HEK293 (cell line): ENCODE data around the gene IKZF2.

ENCODE experiments used
- CTCF ChIA-PET: fragments of 350-600 bp; formaldehyde crosslinking; extraction: SDS; loops from one replicate; lab custom pipeline; 2021; ENCODE audit warnings: antibody characterized with exemption; lab: Yijun Ruan, JAX
- POLR2A ChIA-PET: fragments of 300-600 bp; formaldehyde crosslinking; extraction: SDS; loops from one replicate; lab custom pipeline; 2020; ENCODE audit warnings: antibody characterized with exemption, inconsistent platforms; lab: Yijun Ruan, JAX
- H3K27ac ChIP-seq: fragments of 200-500 bp; sonication (Bioruptor generic); 2 replicates; pipeline ENCODE4 v1.5.1; 2014; ENCODE audit warnings: low read depth, low read length, control low read depth, inconsistent platforms; ENCODE audit errors: extremely low read depth
- H3K36me3 ChIP-seq, 2 experiments: fragments of 200-500 bp in 1 of 2; sonication (Bioruptor generic) in 1 of 2; 1 replicate in 1 of 2; 2 replicates in 1 of 2; pipeline ENCODE4 v1.5.1; 2014 to 2017; ENCODE audit warnings: inconsistent platforms in 2 of 2, low read length in 2 of 2; ENCODE audit not compliant: control insufficient read depth in 2 of 2, insufficient read depth in 1 of 2
- H3K4me1 ChIP-seq: fragments of 200-500 bp; sonication (Bioruptor generic); 2 replicates; pipeline ENCODE4 v1.5.1; 2014; ENCODE audit warnings: mild to moderate bottlenecking, low read length, inconsistent platforms; ENCODE audit not compliant: control insufficient read depth, insufficient read depth
- H3K4me3 ChIP-seq: 2 replicates; pipeline ENCODE4 v1.5.1; 2011; ENCODE audit warnings: low read depth, mild to moderate bottlenecking, control low read depth, low read length, moderate library complexity
- H3K9me3 ChIP-seq: fragments of 200-500 bp; sonication (Bioruptor generic); 2 replicates; pipeline ENCODE4 v1.5.1; 2014; ENCODE audit warnings: low read depth, low read length, inconsistent platforms; ENCODE audit not compliant: control insufficient read depth, insufficient read depth
- HOXA7 ChIP-seq: sonication (generic); formaldehyde crosslinking; IDR thresholded peaks from 2 replicates; pipeline ENCODE4 v1.8.1; 2022; ENCODE audit warnings: missing genetic modification reagents, borderline replicate concordance
- REST ChIP-seq: fragments of 450-650 bp; formaldehyde crosslinking; IDR thresholded peaks from 2 replicates; pipeline ENCODE4 v1.5.1; 2016; ENCODE audit warnings: missing biosample characterization, missing genetic modification characterization
- ZBTB6 ChIP-seq: fragments of 450-650 bp; formaldehyde crosslinking; IDR thresholded peaks from 2 replicates; pipeline ENCODE4 v1.5.1; 2017; ENCODE audit warnings: missing biosample characterization, missing genetic modification characterization
- ZNF133 ChIP-seq: fragments of 450-650 bp; formaldehyde crosslinking; IDR thresholded peaks from 2 replicates; pipeline ENCODE4 v1.5.1; 2016; ENCODE audit warnings: missing biosample characterization, missing genetic modification characterization
- ZNF366 ChIP-seq: fragments of 450-650 bp; formaldehyde crosslinking; conservative IDR thresholded peaks from 2 replicates; pipeline ENCODE4 v1.5.1; 2016; ENCODE audit warnings: missing biosample characterization, missing genetic modification characterization
- ZNF549 ChIP-seq: fragments of 450-650 bp; IDR thresholded peaks from 2 replicates; pipeline ENCODE4 v1.5.1; 2018; ENCODE audit warnings: missing biosample characterization, missing genetic modification characterization, mild to moderate bottlenecking, inconsistent platforms, moderate library complexity
- ZNF768 ChIP-seq: fragments of 450-650 bp; formaldehyde crosslinking; IDR thresholded peaks from 2 replicates; pipeline ENCODE4 v1.5.1; 2018; ENCODE audit warnings: missing biosample characterization, mild to moderate bottlenecking, missing genetic modification characterization
- TF ChIP-seq, protein P1 (sequence below): fragments of 450-650 bp; formaldehyde crosslinking; IDR thresholded peaks from 2 replicates; pipeline ENCODE4; 2016; ENCODE audit warnings: missing biosample characterization, missing genetic modification characterization

IKZF2 gene

GRCh38 chr2:213001297-213001910 lies 150.0 kb downstream of the IKZF2 start (continued):
- TF ChIP-seq ZBTB6 (tag by site-specific recombination) (no peak), HOXA7 (CRISPR knock-in tag) (no peak), ZNF133 (tag by site-specific recombination) (no peak), ZNF366 (tag by site-specific recombination) (no peak), ZNF549 (tag by site-specific recombination) (no peak)
- TF ChIP-seq, all 188 proteins: peak for 0

DNA sequence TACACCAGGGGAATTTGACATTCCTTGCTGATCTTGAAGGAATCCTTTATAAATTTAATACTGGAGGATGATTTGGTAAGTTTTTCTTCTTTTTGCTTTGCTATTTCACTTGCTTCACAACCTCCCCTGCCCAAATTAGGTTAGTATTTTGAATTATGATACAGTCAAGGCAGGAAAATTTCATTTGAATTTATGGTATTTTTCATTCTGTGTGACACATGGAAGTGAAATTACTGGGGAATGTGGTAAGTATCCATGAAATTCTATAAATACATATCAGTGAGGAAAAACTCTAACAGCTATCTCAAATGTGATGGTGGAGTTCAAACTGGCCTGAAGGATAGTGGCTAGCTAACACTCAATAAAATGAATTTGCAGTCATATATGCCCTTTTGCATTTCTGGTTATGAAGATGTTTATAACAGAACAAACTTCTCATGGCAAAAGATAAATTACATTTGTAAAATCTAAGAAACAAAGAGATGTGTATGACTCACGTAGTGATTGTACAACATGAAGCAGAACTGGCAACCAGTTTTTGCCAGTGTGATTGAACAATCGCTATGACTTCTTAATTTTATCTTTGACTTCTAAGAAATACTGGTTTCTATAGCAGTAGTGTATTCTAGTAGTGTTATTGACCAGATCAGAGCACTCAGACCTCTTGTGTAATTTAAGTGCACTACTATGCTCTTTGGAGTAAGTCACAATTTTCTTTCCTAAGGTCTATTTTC lies 152.6 kb downstream of the IKZF2 start:
- Histone ChIP-seq H3K36me3 (no peaks in the 10 kb centered on the region), H3K27ac (no peak overlapping the region)

More for the DNA sequence above, 152.6 kb downstream of the IKZF2 start:
- Histone ChIP-seq H3K9me3 (no peaks in the 10 kb centered on the region), H3K4me3 (no peak overlapping the region), H3K4me1 (no peaks in the 10 kb centered on the region; the same call in 1 of the 2 replicates)
- TF ChIP-seq REST (tag by site-specific recombination): no peak
- no peak for TF ChIP-seq ZNF768 (tag by site-specific recombination)
- TF ChIP-seq, protein P1, sequence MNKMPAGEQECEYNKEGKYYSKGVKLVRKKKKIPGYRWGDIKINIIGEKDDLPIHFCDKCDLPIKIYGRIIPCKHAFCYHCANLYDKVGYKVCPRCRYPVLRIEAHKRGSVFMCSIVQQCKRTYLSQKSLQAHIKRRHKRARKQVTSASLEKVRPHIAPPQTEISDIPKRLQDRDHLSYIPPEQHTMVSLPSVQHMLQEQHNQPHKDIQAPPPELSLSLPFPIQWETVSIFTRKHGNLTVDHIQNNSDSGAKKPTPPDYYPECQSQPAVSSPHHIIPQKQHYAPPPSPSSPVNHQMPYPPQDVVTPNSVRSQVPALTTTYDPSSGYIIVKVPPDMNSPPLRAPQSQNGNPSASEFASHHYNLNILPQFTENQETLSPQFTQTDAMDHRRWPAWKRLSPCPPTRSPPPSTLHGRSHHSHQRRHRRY (tag by site-specific recombination): no peak
- no peak for TF ChIP-seq ZBTB6 (tag by site-specific recombination)
- CTCF ChIA-PET: no interaction called here
- POLR2A ChIA-PET: no interaction called here
